Muscle layer of colon (tissue), 2 donors: ENCODE measurements around the gene PCBD2.
"Not testable (repeated sequence)": the region's sequence is repeated elsewhere in the genome, so short reads cannot be mapped to it uniquely, and the experiment has no call there.

Source experiments
- H3K27ac ChIP-seq: one replicate; pipeline ENCODE4 v1.7.0; 2013; ENCODE audit warnings: low read depth, mild to moderate bottlenecking, low read length, moderate library complexity
- H3K27me3 ChIP-seq, 2 donors: one replicate each; pipeline ENCODE4 v1.7.0; 2013; ENCODE audit warnings: low read length in 2 of 2, mild to moderate bottlenecking in 2 of 2; ENCODE audit not compliant: insufficient read depth in 2 of 2, control insufficient read depth in 1 of 2
- H3K36me3 ChIP-seq: one replicate; pipeline ENCODE4 v1.7.0; 2013; ENCODE audit warnings: mild to moderate bottlenecking, low read length; ENCODE audit not compliant: insufficient read depth
- H3K4me1 ChIP-seq: one replicate; pipeline ENCODE4 v1.7.0; 2013; ENCODE audit warnings: mild to moderate bottlenecking, low read length; ENCODE audit not compliant: insufficient read depth
- H3K4me3 ChIP-seq, 2 donors: one replicate each; pipeline ENCODE4 v1.7.0; 2013; ENCODE audit warnings: low read length in 2 of 2, low read depth in 1 of 2, mild to moderate bottlenecking in 1 of 2, moderate library complexity in 1 of 2
- H3K9ac ChIP-seq: one replicate; pipeline ENCODE4 v1.7.0; 2013; ENCODE audit warnings: low read length
- H3K9me3 ChIP-seq: one replicate; pipeline ENCODE4 v1.7.0; 2013; ENCODE audit warnings: mild to moderate bottlenecking, low read length
- donor health status: abdominal sarcoma.
- donor health status: Adenocarcinoma of cecum.

PCBD2 gene

GRCh38 chr5:134904610-134905245 is at the start of gene PCBD2:
Gene PCBD2 (plus strand): TSS chr5:134905131. CDS start chr5:134905140, 9 bp downstream.
- Histone ChIP-seq H3K27ac (peak within 1 kb of the TSS; percentile 98), H3K4me1 (no peaks in the 10 kb centered on the region), H3K9me3 (no peaks in the 10 kb centered on the region), H3K4me3 (peak within 1 kb of the TSS; percentile 72 to 73), H3K36me3 (peaks cover 7% of the 10 kb centered on the region), H3K27me3 (no peaks in the 10 kb centered on the region), H3K9ac (peak within 1 kb of the TSS; percentile 80)

- not testable (repeated sequence) for H3K9me3 ChIP-seq, H3K9ac ChIP-seq, H3K27me3 ChIP-seq, H3K4me3 ChIP-seq, H3K27ac ChIP-seq
- H3K36me3 ChIP-seq: peaks cover 35% of the 10 kb centered on the region
- peaks cover 11% of the 10 kb centered on the region for H3K4me1 ChIP-seq
Observed at GRCh38 chr5:134856465-134856864, 48.5 kb upstream of the PCBD2 start.

- no peaks in the 10 kb centered on the region for H3K9me3 ChIP-seq
- H3K36me3 ChIP-seq: peaks cover 35% of the 10 kb centered on the region
- no peak overlapping the region for H3K9ac ChIP-seq
Observed at GRCh38 chr5:134857401-134857800, 47.5 kb upstream of the PCBD2 start.

GRCh38 chr5:134864707-134865106 is 40.2 kb upstream of the PCBD2 start:
- Histone ChIP-seq H3K4me1 (peaks cover 7% of the 10 kb centered on the region), H3K9ac (no peak overlapping the region), H3K27me3 (no peaks in the 10 kb centered on the region), H3K9me3 (no peaks in the 10 kb centered on the region), H3K36me3 (peaks cover 6% of the 10 kb centered on the region), H3K4me3 (no peak overlapping the region), H3K27ac (no peak overlapping the region)

More at GRCh38 chr5:134857401-134857800, 47.5 kb upstream of the PCBD2 start:
- peaks cover 11% of the 10 kb centered on the region for H3K4me1 ChIP-seq
- H3K27me3 ChIP-seq: no peaks in the 10 kb centered on the region
- H3K27ac ChIP-seq: no peak overlapping the region
- no peak overlapping the region for H3K4me3 ChIP-seq

- Histone ChIP-seq H3K4me3 (peak overlapping the region in 1 of 2 donors; percentile 92), H3K27me3 (no peaks in the 10 kb centered on the region), H3K36me3 (no peaks in the 10 kb centered on the region), H3K9ac (peak overlapping the region; percentile 77), H3K4me1 (peaks cover 22% of the 10 kb centered on the region), H3K27ac (peak overlapping the region; percentile 92), H3K9me3 (no peaks in the 10 kb centered on the region)
Observed at GRCh38 chr5:134873494-134873893, 31.4 kb upstream of the PCBD2 start.

- Histone ChIP-seq H3K4me1 (peaks cover 22% of the 10 kb centered on the region), H3K9me3 (no peaks in the 10 kb centered on the region), H3K27me3 (no peaks in the 10 kb centered on the region), H3K36me3 (no peaks in the 10 kb centered on the region), H3K9ac (peak within 1 kb of the TSS; percentile 77), H3K4me3 (peak within 1 kb of the TSS; percentile 67 to 92), H3K27ac (peak within 1 kb of the TSS; percentile 92)
Observed at GRCh38 chr5:134873987-134874830, 30.7 kb upstream of the PCBD2 start, which contains the start of gene TXNDC15. Gene TXNDC15 (plus strand): TSS chr5:134874371. CDS start chr5:134874428, 57 bp downstream.

GRCh38 chr5:134874831-134875655 is 29.9 kb upstream of the PCBD2 start:
- H3K27ac ChIP-seq: peak overlapping the region; percentile 92
- H3K4me1 ChIP-seq: peaks cover 22% of the 10 kb centered on the region
- no peaks in the 10 kb centered on the region for H3K9me3 ChIP-seq
- H3K9ac ChIP-seq: peak overlapping the region; percentile 77
- no peaks in the 10 kb centered on the region for H3K36me3 ChIP-seq
- no peaks in the 10 kb centered on the region for H3K27me3 ChIP-seq
- peak overlapping the region; percentile 67 to 92 for H3K4me3 ChIP-seq

GRCh38 chr5:134877159-134877558 is 27.8 kb upstream of the PCBD2 start:
- no peak overlapping the region for H3K27ac ChIP-seq

GRCh38 chr5:134878403-134878802 is 26.5 kb upstream of the PCBD2 start:
- Histone ChIP-seq H3K9ac (no peak overlapping the region), H3K27me3 (no peaks in the 10 kb centered on the region), H3K36me3 (no peaks in the 10 kb centered on the region), H3K4me3 (no peak overlapping the region), H3K4me1 (peaks cover 21% of the 10 kb centered on the region), H3K9me3 (no peaks in the 10 kb centered on the region), H3K27ac (no peak overlapping the region)

More at GRCh38 chr5:134877159-134877558, 27.8 kb upstream of the PCBD2 start:
- Histone ChIP-seq H3K36me3 (no peaks in the 10 kb centered on the region), H3K4me1 (peaks cover 22% of the 10 kb centered on the region), H3K9ac (no peak overlapping the region), H3K27me3 (no peaks in the 10 kb centered on the region), H3K9me3 (no peaks in the 10 kb centered on the region), H3K4me3 (no peak overlapping the region)

- no peak overlapping the region for H3K27ac ChIP-seq
- no peaks in the 10 kb centered on the region for H3K27me3 ChIP-seq
- H3K36me3 ChIP-seq: no peaks in the 10 kb centered on the region
- no peak overlapping the region for H3K9ac ChIP-seq
- H3K4me3 ChIP-seq: no peak overlapping the region
- peaks cover 16% of the 10 kb centered on the region for H3K4me1 ChIP-seq
- H3K9me3 ChIP-seq: no peaks in the 10 kb centered on the region
Observed at GRCh38 chr5:134879456-134879855, 25.5 kb upstream of the PCBD2 start.

GRCh38 chr5:134880937-134881336 is 24.0 kb upstream of the PCBD2 start:
- H3K9me3 ChIP-seq, H3K4me3 ChIP-seq, H3K27me3 ChIP-seq, H3K9ac ChIP-seq, H3K36me3 ChIP-seq, H3K27ac ChIP-seq, H3K4me1 ChIP-seq: not testable (repeated sequence)
